GM19035 (cell line): Measurements from ENCODE around the gene CNTNAP2.

Experiments
- ATAC-seq: cut with Tn5 transposase; IDR thresholded peaks from one replicate; pipeline ENCODE4 v1.9.1; 2021; ENCODE audit not compliant: unreplicated experiment

The CNTNAP2 gene

DNA sequence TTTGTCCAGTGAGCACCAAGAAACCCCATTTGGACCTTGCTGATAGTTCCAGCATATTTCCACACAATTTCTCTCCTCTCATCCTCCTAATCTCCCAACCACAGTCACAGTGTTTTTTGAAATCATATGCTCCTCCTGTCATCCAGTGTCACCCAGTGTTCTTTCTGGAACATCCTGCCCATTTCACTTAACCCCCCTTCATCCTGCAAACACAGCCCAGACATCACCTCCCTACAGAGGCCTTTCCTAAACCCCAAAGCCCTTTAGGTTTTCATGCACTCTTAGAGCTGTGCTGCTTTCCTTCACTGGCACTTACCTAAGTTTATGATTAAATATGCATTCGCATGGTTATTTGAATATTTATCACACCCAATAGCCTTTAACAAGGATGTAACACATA is 1316.0 kb downstream of the CNTNAP2 start:
- no peak for ATAC-seq

GRCh38 chr7:147436718-147437117 is 1320.1 kb downstream of the CNTNAP2 start:
- no peak for ATAC-seq

DNA sequence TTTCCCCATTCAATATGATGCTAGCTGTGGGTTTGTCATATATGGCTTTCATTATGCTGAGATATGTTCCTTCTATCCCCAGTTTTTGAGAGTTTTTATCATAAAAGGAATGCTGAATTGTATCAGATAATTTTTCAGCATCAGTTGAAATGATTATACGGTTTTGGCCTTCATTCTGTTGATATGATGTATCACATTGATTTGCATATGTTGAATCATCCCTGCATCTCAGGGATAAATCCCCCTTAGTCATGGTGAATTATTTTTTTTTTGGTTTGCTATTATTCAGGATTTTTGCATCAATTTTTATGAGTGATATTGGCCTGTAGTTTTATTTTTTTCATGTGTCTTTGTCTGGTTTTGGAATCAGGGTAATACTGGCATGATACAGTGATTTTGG is 1321.6 kb downstream of the CNTNAP2 start:
- no peak for ATAC-seq

DNA sequence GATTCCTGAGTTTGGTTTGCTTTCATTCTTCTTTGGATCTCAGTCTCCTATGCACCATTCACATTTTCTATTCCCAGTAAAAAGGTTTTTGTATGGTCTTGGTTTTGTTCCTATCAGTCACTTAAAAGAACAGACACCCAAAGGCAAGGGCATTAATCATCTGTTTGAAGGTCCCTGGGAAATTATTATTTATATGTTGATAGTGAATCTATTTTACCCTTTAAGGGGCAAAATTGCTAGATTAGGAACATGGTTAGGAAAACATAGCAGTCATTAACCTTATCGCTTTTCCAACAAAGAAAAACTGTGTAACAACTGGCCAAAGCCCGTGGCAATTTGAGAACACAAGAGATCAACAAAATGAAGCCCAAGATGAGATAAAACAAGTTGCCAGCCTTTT is 1327.3 kb downstream of the CNTNAP2 start:
- no peak for ATAC-seq

- no peak for ATAC-seq
These were observed 1336.2 kb downstream of the CNTNAP2 start for GRCh38 chr7:147452816-147453215.

- ATAC-seq: no peak
These were observed 1348.6 kb downstream of the CNTNAP2 start for GRCh38 chr7:147465223-147465622.

DNA sequence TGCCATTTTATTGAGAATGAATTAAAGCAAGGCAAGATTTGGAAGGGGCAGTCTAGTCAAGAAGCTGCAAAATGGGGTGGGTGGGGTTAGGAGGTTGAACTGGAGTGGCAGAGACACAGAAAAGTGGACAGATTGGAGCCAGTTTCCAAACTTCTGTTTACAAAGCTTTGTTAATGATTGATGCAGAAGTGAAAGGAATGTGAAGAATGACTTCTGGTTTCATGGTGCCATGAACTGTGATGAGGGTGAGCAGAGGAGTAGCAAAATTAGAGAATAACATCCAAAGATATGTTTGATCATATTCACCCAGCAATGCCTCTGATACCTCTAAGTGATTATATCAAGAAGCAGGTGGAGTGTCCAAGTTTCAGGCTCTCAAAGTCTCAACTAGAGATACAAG is 1356.0 kb downstream of the CNTNAP2 start:
- no peak for ATAC-seq

GRCh38 chr7:147474862-147475261 is 1358.3 kb downstream of the CNTNAP2 start:
- no peak for ATAC-seq

DNA sequence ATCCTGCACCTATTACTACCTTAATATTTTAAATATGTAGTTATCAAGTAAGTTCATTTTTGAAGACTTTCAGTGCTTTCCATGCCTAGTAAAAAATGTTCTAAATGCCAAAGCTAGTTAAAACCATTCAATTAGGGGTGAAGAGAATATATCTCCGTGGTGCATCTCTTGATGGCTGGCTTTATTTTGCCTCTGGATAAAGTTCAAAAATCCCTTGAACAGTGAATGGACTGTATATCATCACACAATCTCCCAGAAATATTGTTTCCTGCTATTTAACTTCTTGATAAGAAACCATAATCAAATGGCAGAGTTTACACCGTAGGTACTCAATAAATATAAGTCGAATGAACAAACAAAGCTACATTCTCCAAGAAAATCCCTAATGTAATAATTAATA is 1360.9 kb downstream of the CNTNAP2 start:
- no peak for ATAC-seq

- ATAC-seq: no peak
These were observed 1362.2 kb downstream of the CNTNAP2 start for GRCh38 chr7:147478796-147479195.

GRCh38 chr7:147483634-147484292 is 1367.2 kb downstream of the CNTNAP2 start:
- no peak for ATAC-seq

GRCh38 chr7:147485660-147486210 is 1369.1 kb downstream of the CNTNAP2 start:
- ATAC-seq: no peak

DNA sequence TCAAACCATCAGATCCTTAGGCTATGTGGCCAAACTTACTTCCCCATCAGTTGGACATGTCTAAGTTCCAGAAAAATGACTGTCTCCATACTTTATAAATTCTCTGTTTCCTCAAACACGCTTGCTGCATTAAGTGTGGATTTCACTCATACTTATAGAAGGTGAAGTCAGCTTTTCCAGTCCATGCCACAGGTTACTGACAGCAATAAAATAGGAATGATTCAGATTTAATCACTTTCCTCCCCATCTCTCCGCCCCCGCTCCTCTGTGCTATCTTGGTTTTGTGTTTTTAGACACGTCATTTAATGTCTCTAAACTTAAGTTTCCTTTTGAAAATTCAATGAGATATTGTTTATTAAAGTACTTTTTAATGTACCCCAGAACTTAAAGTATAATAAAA is 1376.0 kb downstream of the CNTNAP2 start:
- ATAC-seq: no peak

DNA sequence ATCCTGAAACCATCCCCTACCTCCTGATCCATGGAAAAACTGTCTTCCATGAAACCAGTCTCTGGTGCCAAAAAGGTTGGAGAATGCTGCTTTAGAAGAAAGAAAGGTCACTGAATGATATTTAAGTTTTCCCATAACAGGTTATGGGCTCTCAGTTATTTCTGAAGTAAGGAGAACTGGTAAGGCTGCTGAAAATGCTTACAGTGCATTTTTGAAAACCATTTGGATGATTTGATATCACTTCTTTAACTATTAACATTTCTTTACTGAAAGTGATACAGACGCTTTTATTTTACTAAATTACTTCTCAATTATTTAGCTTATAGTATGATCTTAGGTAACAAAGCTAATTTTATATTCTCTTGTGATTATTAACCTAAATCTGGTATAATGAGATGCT is 1379.6 kb downstream of the CNTNAP2 start:
- no peak for ATAC-seq

GRCh38 chr7:147497246-147497645 is 1380.6 kb downstream of the CNTNAP2 start:
- no peak for ATAC-seq

DNA sequence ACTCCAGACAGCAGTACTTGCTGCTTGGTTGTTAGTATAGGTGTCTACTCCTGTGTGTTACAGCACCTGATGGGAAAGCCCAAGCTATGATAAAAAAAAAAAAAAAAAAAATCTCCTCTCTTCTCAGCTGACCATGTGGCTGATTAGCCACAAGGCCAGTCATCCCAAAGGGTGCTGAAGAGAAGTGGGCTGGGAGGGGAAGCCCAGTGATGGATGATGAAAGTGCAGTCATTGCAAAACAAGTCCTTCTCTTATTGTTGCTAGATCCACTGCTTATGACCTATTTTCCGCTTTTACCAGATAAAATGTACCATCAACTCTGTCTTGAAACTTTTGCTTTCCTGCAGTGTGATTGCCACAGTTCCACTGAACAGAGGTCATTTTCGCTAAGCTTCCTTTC is 1381.5 kb downstream of the CNTNAP2 start:
- ATAC-seq: no peak

DNA sequence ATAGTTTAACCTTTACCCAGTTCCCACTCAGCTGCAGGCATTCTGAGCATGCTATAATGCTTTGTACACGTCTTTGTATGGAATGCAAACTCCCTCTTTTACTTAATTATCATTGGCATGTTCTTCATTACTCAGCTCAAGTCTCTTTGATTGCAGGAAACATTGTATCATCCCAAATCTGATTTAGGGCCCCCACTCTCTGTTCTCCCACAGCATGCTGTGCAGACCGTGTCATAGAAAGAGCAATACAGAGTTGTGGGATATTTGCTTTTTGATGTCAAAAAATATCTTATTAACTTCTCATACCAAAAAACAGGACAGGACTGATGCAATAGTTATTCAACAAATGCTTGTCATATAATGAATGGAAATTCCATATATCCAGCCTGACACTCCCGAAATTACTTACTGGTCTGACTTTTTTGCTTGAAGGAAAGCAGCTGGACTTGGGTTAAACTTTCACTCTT is 1392.5 kb downstream of the CNTNAP2 start:
- ATAC-seq: no peak

DNA sequence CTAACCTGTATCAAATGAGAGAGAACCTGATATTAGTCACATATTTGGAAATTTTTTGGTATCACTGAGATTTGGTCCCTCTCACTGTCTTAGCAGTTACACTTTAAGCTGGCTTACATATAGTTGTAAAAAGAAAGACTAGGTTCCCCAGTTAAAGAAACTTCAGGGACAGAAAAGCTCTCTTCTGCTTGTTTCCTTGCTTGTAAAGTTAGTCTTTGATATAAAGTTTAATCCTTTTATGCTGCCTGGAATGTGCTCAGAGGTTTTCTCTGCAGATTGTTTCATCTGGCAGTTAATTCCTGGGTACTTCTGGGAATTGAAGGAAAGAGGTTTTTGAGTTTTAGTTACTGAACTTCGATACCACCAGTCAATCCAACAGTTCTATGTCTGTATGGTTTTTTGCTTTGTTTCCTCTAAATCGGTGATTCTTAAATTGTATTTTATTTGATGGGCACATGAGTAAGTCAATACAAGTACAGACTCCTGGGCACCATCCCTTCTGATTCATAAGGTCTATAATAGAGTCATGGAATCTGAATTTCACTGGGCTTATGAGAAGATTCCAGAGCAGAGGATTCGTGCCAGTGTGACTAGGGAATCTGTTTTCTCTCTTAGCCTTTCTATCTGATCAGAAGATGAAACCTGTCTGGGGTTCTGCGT is 1393.1 kb downstream of the CNTNAP2 start:
- no peak for ATAC-seq

- no peak for ATAC-seq
These were observed 1393.6 kb downstream of the CNTNAP2 start for GRCh38 chr7:147510201-147510542.

GRCh38 chr7:147510923-147511322 is 1394.3 kb downstream of the CNTNAP2 start:
- no peak for ATAC-seq

DNA sequence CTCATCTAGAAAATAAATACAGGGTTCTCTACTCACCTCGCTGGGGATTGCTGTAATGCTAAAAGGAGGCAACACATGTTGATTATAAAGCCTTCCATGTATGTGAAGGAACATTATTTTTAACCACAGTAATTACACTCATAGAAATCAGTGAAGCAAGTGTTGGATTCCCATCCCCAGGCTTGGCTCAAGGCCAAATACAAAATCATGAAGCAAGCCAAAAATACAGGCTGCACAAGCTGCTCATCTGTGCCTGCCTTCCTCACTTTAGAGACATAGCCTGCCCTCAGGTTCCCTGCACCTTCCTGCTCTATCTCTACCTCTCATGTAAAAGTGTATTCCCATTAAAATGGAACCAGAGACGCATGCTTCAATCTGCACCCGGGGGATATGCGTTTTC is 1396.8 kb downstream of the CNTNAP2 start:
- no peak for ATAC-seq

- no peak for ATAC-seq
These were observed 1399.8 kb downstream of the CNTNAP2 start for GRCh38 chr7:147516391-147516790.

DNA sequence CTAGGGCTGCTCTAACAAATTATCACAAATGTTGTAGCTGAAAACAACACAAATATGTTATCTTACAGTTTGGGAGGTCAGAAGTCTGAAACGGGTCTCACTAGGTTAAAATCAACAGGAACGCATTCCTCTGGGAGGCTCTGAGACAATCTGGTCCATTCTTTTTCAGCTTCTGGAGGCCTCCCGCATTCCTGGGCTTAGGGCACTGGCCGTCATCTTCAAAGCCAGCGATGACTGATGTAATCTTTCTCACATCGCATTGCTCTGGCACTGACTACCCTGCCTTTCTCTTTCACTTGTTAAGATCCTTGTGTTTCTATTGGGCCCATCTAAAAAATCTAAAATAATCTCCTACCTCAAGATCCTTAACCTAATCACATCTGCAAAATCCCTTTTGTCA is 1402.5 kb downstream of the CNTNAP2 start:
- no peak for ATAC-seq
